ENCODE measurements around the gene GRN. TPM values are rescaled to one million over a fixed set of nuclear protein-coding genes. Genes with fewer than 3 reads are reported as not detected.

Gene GRN
- total and polyA plus RNA-seq, 2 of the 13 experiments (the other 11 are each of a cell fraction or from before 2014, with no cell fraction given) = 86.6 to 143 TPM

- TF ChIP-seq DPF2 (CRISPR knock-in tag; IDR thresholded peaks at IDR 0.05; ENCODE audit: borderline replicate concordance, low read depth) (no peak), THRA (CRISPR knock-in tag; IDR thresholded peaks at IDR 0.05; ENCODE audit: borderline replicate concordance) (peak; percentile 80; the same call in 1 of the 2 replicates), ZNF547 (CRISPR knock-in tag; IDR thresholded peaks at IDR 0.05) (peak; percentile 81; the same call in 1 of the 2 replicates), CREBL2 (CRISPR knock-in tag; IDR thresholded peaks at IDR 0.05; ENCODE audit: borderline replicate concordance) (no peak; the same call in 1 of the 2 replicates), SP4 (CRISPR knock-in tag; IDR thresholded peaks at IDR 0.05) (peak; percentile 83), ZNF879 (CRISPR knock-in tag; IDR thresholded peaks at IDR 0.05) (no peak), CEBPZ (IDR thresholded peaks at IDR 0.05; ENCODE audit: low read length) (no peak), TEAD3 (CRISPR knock-in tag; optimal IDR thresholded peaks at IDR 0.05; ENCODE audit: borderline replicate concordance) (peak; percentile 37), ZNF317 (CRISPR knock-in tag; IDR thresholded peaks at IDR 0.05) (peak; percentile 62; the same call in 1 of the 2 replicates), ZNF382 (CRISPR knock-in tag; IDR thresholded peaks at IDR 0.05; ENCODE audit: borderline replicate concordance) (no peak), POLR2A (IDR thresholded peaks at IDR 0.05; ENCODE audit: insufficient read depth in 1 of 2, low read depth in 2 of 2, low read length in 2 of 2) (no peak), MNT (IDR thresholded peaks at IDR 0.05) (no peak), BATF2 (CRISPR knock-in tag; IDR thresholded peaks at IDR 0.05) (peak; percentile 89), NCOA2 (CRISPR knock-in tag; IDR thresholded peaks at IDR 0.05) (0 out of 2 replicates have a peak, but pooled peaks have one; percentile 24), GMEB1 (CRISPR knock-in tag; IDR thresholded peaks at IDR 0.05; ENCODE audit: borderline replicate concordance) (no peak), MEIS2 (CRISPR knock-in tag; IDR thresholded peaks at IDR 0.05) (peak; percentile 97), ZNF749 (CRISPR knock-in tag; IDR thresholded peaks at IDR 0.05; ENCODE audit: borderline replicate concordance) (peak; percentile 47; the same call in 1 of the 2 replicates), ZNF20 (CRISPR knock-in tag; IDR thresholded peaks at IDR 0.05) (no peak), KMT2B (CRISPR knock-in tag; IDR thresholded peaks at IDR 0.05) (peak; percentile 45; the same call in 1 of the 2 replicates), ZBTB7A (CRISPR knock-in tag; IDR thresholded peaks at IDR 0.05) (no peak), HMGA1 (CRISPR knock-in tag; conservative IDR thresholded peaks at IDR 0.05) (no peak), BORCS8-MEF2B (CRISPR knock-in tag; IDR thresholded peaks at IDR 0.05) (peak; percentile 87)
These were observed 36.7 kb upstream of the GRN start, which contains the start of gene RUNDC3A (continued) for GRCh38 chr17:44308320-44308818.
